AG04449 (cell line): ENCODE results near the gene ZNF331.
A peak's percentile ranks its signal among the peaks of the same experiment; 100 is the strongest.

Experiments used
- CTCF ChIA-PET: fragments of 350-600 bp; formaldehyde crosslinking; extraction: SDS; loops from one replicate; lab custom pipeline; 2021; ENCODE audit warnings: antibody characterized with exemption; lab: Yijun Ruan, JAX
- POLR2A ChIA-PET: fragments of 400-600, 350-600 bp; formaldehyde crosslinking; extraction: SDS; loops from one replicate; lab custom pipeline; 2020; ENCODE audit warnings: antibody characterized with exemption, inconsistent platforms; lab: Yijun Ruan, JAX
- DNase-seq: peaks from one replicate; pipeline ENCODE4 v3.0.0-alpha.2; 2010; ENCODE audit warnings: low read depth, low spot score
- H3K4me3 ChIP-seq: 2 replicates; pipeline ENCODE4 v1.5.1; 2011; ENCODE audit warnings: low read depth, mild to moderate bottlenecking, control low read depth, low read length
- CTCF ChIP-seq: IDR thresholded peaks from one replicate; pipeline ENCODE4 v1.5.1; 2011; ENCODE audit warnings: mild to moderate bottlenecking, moderate library complexity, low read length, control low read depth, inconsistent platforms; ENCODE audit not compliant: insufficient read depth; ENCODE audit errors: missing control alignments

The ZNF331 gene

GRCh38 chr19:53517114-53517741 is 20.7 kb upstream of the ZNF331 start:
- TF ChIP-seq CTCF, result no peak
- DNase-seq, result no peak
- ChIA-PET POLR2A (no interaction called here), CTCF (no interaction called here)
- no peak overlapping the region for H3K4me3 ChIP-seq

GRCh38 chr19:53518121-53518520 is 19.8 kb upstream of the ZNF331 start:
- POLR2A ChIA-PET, result no interaction called here
- no peak overlapping the region for H3K4me3 ChIP-seq
- TF ChIP-seq CTCF, result no peak
- no peak for DNase-seq
- CTCF ChIA-PET, result no interaction called here

- TF ChIP-seq CTCF, result no peak
- DNase-seq, result no peak
- ChIA-PET CTCF (no interaction called here), POLR2A (no interaction called here)
- H3K4me3 ChIP-seq, result no peak overlapping the region
Measured at GRCh38 chr19:53518716-53519115, 19.2 kb upstream of the ZNF331 start.

GRCh38 chr19:53519446-53519845 is 18.5 kb upstream of the ZNF331 start:
- no peak overlapping the region for H3K4me3 ChIP-seq
- ChIA-PET POLR2A (no interaction called here), CTCF (interaction anchor here (2.0 kb wide), 1 partner anchor 9 kb away, joined by 5 read pairs; no protein-coding TSS in a partner anchor)
- no peak for TF ChIP-seq CTCF
- no peak for DNase-seq

- CTCF ChIA-PET, result interaction anchor here (1.2 to 2.0 kb wide), 2 partner anchors 10 to 11 kb away, joined by 3 to 5 read pairs; no protein-coding TSS in a partner anchor
- DNase-seq, result no peak
- no peak for TF ChIP-seq CTCF
- POLR2A ChIA-PET, result interaction anchor here (1.0 kb wide), 1 partner anchor 17 kb away, joined by 4 read pairs; no protein-coding TSS in a partner anchor
- peak overlapping the region; percentile 54 for H3K4me3 ChIP-seq
Measured at GRCh38 chr19:53520163-53520546, 17.8 kb upstream of the ZNF331 start.

- ChIA-PET CTCF (interaction anchor here (1.0 to 2.0 kb wide), 3 partner anchors 11 to 16 kb away, joined by 3 to 5 read pairs (median 4); no protein-coding TSS in a partner anchor), POLR2A (interaction anchor here (0.7 to 1.0 kb wide), 2 partner anchors 16 to 47 kb away, joined by 4 read pairs; no protein-coding TSS in a partner anchor)
- DNase-seq, result peak; percentile 93
- H3K4me3 ChIP-seq, result peak overlapping the region; percentile 89
- TF ChIP-seq CTCF, result no peak
Measured at GRCh38 chr19:53520547-53521372, 17.2 kb upstream of the ZNF331 start.
